Neural cell (in vitro differentiated cells): Measurements from ENCODE around the gene ATP5F1D. TPM values are rescaled to one million over a fixed set of nuclear protein-coding genes. Genes with fewer than 3 reads are reported as not detected.

ENCODE experiments used
- H2AFZ ChIP-seq: fragments of 200-600, 300-800 bp; sonication (generic), shearing (Covaris generic); 2 replicates; pipeline ENCODE4 v1.6.0; 2014; ENCODE audit warnings: low read depth, mild to moderate bottlenecking, antibody characterized with exemption, low read length, moderate library complexity
- H3F3A ChIP-seq: fragments of 200-600 bp; shearing (Covaris generic); 2 replicates; pipeline ENCODE4 v1.6.1; 2016; ENCODE audit warnings: mild to moderate bottlenecking, moderate library complexity, mixed read lengths, antibody characterized with exemption, low read length; ENCODE audit not compliant: insufficient read depth, poor library complexity, severe bottlenecking
- H3K27ac ChIP-seq: fragments of 200-600, 300-800 bp; sonication (generic), shearing (Covaris generic); 2 replicates; pipeline ENCODE4 v1.5.1; 2014; ENCODE audit warnings: mild to moderate bottlenecking, low read length, moderate library complexity
- H3K27me3 ChIP-seq: fragments of 300-800, 200-600 bp; sonication (generic), shearing (Covaris generic); 2 replicates; pipeline ENCODE4 v1.6.0; 2014; ENCODE audit warnings: mild to moderate bottlenecking, low read depth, low read length, moderate library complexity; ENCODE audit not compliant: insufficient read depth
- H3K36me3 ChIP-seq: fragments of 300-800, 200-600 bp; sonication (generic), shearing (Covaris generic); 2 replicates; pipeline ENCODE4 v1.5.1; 2014; ENCODE audit warnings: mild to moderate bottlenecking, antibody characterized with exemption, low read length, moderate library complexity; ENCODE audit not compliant: insufficient read depth
- H3K4me2 ChIP-seq: fragments of 300-800, 200-600 bp; sonication (generic), shearing (Covaris generic); 2 replicates; pipeline ENCODE4 v1.6.0; 2014; ENCODE audit warnings: mild to moderate bottlenecking, low read length
- H3K4me3 ChIP-seq: fragments of 300-800, 200-600 bp; sonication (generic), shearing (Covaris generic); 2 replicates; pipeline ENCODE4 v1.5.1; 2014; ENCODE audit warnings: mild to moderate bottlenecking, low read length, moderate library complexity
- H3K79me2 ChIP-seq: fragments of 200-600 bp; shearing (Covaris generic); replicated peaks from 2 replicates; pipeline ENCODE4 v1.6.0; 2014; ENCODE audit warnings: mild to moderate bottlenecking, low read length, moderate library complexity; ENCODE audit not compliant: insufficient read depth
- H3K9ac ChIP-seq: fragments of 300-800, 200-600 bp; sonication (generic), shearing (Covaris generic); 2 replicates; pipeline ENCODE4 v1.6.1; 2016; ENCODE audit warnings: mild to moderate bottlenecking, low read length, mixed read lengths
- H3K9me2 ChIP-seq: fragments of 200-600 bp; shearing (Covaris generic); 2 replicates; pipeline ENCODE4 v1.6.1; 2016; ENCODE audit warnings: mild to moderate bottlenecking, low read length, mixed read lengths; ENCODE audit not compliant: insufficient read depth
- H3K9me3 ChIP-seq: fragments of 200-600, 300-800 bp; sonication (generic), shearing (Covaris generic); 2 replicates; pipeline ENCODE4 v1.6.1; 2016; ENCODE audit warnings: mild to moderate bottlenecking, mixed run types, low read length, moderate library complexity, mixed read lengths
- H4K20me1 ChIP-seq: fragments of 200-600 bp; shearing (Covaris generic); 2 replicates; pipeline ENCODE4 v1.6.1; 2016; ENCODE audit warnings: mild to moderate bottlenecking, mixed run types; ENCODE audit not compliant: insufficient read depth
- CTCF ChIP-seq: fragments of 450-650 bp; IDR thresholded peaks from 2 replicates; pipeline ENCODE4 v1.5.1; 2014; ENCODE audit warnings: antibody characterized with exemption, mild to moderate bottlenecking, moderate library complexity; ENCODE audit not compliant: poor library complexity, severe bottlenecking
- EP300 ChIP-seq: fragments of 450-650 bp; conservative IDR thresholded peaks from 2 replicates; pipeline ENCODE4 v1.6.1; 2014; ENCODE audit warnings: antibody characterized with exemption, mild to moderate bottlenecking, moderate library complexity; ENCODE audit not compliant: poor library complexity, severe bottlenecking
- EZH2 ChIP-seq: fragments of 200-600, 300-800 bp; shearing (Covaris generic), sonication (generic); IDR thresholded peaks from 2 replicates; pipeline ENCODE4 v1.6.1; 2014; ENCODE audit warnings: antibody characterized with exemption, low read length, borderline replicate concordance, mild to moderate bottlenecking; ENCODE audit not compliant: insufficient read depth, poor library complexity, severe bottlenecking
- MXI1 ChIP-seq: fragments of 450-650 bp; conservative IDR thresholded peaks from 2 replicates; pipeline ENCODE4 v1.6.1; 2014; ENCODE audit warnings: antibody characterized with exemption, mild to moderate bottlenecking; ENCODE audit not compliant: poor library complexity, severe bottlenecking
- POLR2AphosphoS5 ChIP-seq: IDR thresholded peaks from 2 replicates; pipeline ENCODE4 v1.6.1; 2012
- RAD21 ChIP-seq: fragments of 450-650 bp; conservative IDR thresholded peaks from 2 replicates; pipeline ENCODE4 v1.6.1; 2014; ENCODE audit warnings: antibody characterized with exemption, mild to moderate bottlenecking, moderate library complexity
- SMC3 ChIP-seq: fragments of 450-650 bp; conservative IDR thresholded peaks from 2 replicates; pipeline ENCODE4 v1.6.1; 2014; ENCODE audit warnings: antibody characterized with exemption, mild to moderate bottlenecking, moderate library complexity; ENCODE audit not compliant: poor library complexity
- TAF1 ChIP-seq: IDR thresholded peaks from 2 replicates; pipeline ENCODE4 v1.6.1; 2012; ENCODE audit warnings: low read depth
- polyA plus RNA-seq: library from polyadenylated mRNA; depleted of rRNA; stranded (reverse); fragments of >200 nt; gene quantifications from 2 replicates; pipeline ENCODE4 v1.2.3, GENCODE V29; 2014
- TF ChIP-seq, protein P1 (sequence below): IDR thresholded peaks from 2 replicates; pipeline ENCODE4 v1.6.1; 2012; ENCODE audit warnings: borderline replicate concordance

Gene ATP5F1D
- polyA plus RNA-seq, 1 donor from 2014 or later = 47.8 TPM

GRCh38 chr19:1255186-1256161 lies 13.9 kb downstream of the ATP5F1D start:
- Histone ChIP-seq H3K79me2 (peaks cover 75% of the 10 kb centered on the region), H2AFZ (no peak overlapping the region), H3K9me2 (no peaks in the 10 kb centered on the region), H3K4me2 (no peak overlapping the region), H3K4me3 (no peak overlapping the region), H3K27ac (no peak overlapping the region), H4K20me1 (peaks cover 4% of the 10 kb centered on the region), H3K9me3 (no peaks in the 10 kb centered on the region), H3F3A (no peaks in the 10 kb centered on the region), H3K27me3 (no peaks in the 10 kb centered on the region), H3K9ac (no peak overlapping the region), H3K36me3 (no peaks in the 10 kb centered on the region)
- TF ChIP-seq EZH2 (no peak), SMC3 (no peak), CTCF (no peak), POLR2AphosphoS5 (no peak), MXI1 (no peak), RAD21 (no peak), TAF1 (no peak), EP300 (no peak)
- TF ChIP-seq, protein P1, sequence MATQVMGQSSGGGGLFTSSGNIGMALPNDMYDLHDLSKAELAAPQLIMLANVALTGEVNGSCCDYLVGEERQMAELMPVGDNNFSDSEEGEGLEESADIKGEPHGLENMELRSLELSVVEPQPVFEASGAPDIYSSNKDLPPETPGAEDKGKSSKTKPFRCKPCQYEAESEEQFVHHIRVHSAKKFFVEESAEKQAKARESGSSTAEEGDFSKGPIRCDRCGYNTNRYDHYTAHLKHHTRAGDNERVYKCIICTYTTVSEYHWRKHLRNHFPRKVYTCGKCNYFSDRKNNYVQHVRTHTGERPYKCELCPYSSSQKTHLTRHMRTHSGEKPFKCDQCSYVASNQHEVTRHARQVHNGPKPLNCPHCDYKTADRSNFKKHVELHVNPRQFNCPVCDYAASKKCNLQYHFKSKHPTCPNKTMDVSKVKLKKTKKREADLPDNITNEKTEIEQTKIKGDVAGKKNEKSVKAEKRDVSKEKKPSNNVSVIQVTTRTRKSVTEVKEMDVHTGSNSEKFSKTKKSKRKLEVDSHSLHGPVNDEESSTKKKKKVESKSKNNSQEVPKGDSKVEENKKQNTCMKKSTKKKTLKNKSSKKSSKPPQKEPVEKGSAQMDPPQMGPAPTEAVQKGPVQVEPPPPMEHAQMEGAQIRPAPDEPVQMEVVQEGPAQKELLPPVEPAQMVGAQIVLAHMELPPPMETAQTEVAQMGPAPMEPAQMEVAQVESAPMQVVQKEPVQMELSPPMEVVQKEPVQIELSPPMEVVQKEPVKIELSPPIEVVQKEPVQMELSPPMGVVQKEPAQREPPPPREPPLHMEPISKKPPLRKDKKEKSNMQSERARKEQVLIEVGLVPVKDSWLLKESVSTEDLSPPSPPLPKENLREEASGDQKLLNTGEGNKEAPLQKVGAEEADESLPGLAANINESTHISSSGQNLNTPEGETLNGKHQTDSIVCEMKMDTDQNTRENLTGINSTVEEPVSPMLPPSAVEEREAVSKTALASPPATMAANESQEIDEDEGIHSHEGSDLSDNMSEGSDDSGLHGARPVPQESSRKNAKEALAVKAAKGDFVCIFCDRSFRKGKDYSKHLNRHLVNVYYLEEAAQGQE = no peak

DNA sequence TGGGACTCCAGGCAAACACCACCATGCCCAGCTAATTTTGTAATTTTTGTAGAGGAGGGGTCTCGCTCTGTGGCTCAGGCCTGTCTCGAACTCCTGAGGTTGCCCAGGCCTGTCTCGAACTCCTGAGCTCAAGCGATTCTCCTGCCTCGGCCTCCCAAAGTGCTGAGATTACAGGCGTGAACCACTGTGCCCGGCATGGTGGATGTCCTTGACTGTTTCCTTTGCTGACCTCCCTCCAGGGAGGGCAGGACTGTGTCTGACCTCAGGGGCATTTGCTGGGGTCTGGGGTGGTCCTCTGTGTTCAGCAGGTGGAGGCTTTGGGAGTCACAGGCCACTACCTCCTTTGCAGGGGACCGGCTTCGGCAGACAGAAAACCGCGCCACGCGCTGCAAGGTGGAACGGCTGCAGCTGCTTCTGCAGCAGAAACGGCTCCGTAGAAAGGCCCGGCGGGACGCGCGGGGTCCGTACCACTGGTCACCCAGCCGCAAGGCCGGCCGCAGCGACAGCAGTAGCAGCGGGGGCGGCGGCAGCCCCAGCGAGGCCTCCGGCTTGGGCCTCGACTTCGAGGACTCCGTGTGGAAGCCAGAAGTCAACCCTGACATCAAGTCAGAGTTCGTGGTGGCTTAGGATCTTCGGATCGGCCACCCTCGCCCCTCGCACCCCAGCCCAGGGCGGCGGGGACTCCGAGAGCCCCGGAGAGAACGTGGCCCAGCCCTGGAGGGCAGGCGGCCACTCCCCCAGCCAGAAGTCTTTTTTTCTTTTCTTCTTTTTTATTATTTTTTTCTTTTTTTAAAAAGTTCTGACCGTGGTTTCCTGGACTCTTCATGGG lies 15.3 kb downstream of the ATP5F1D start:
- H3K4me3 ChIP-seq = no peak overlapping the region
- no peak overlapping the region for H3K4me2 ChIP-seq
- no peaks in the 10 kb centered on the region for H3K9me3 ChIP-seq
- no peak overlapping the region for H3K27ac ChIP-seq
- H2AFZ ChIP-seq = no peak overlapping the region
- H3K36me3 ChIP-seq = no peaks in the 10 kb centered on the region
- H3K79me2 ChIP-seq = peaks cover 68% of the 10 kb centered on the region
- H4K20me1 ChIP-seq = peaks cover 4% of the 10 kb centered on the region
- no peaks in the 10 kb centered on the region for H3K27me3 ChIP-seq
- peak; percentile 33 for TF ChIP-seq POLR2AphosphoS5
- TF ChIP-seq RAD21 = no peak
- H3K9ac ChIP-seq = no peak overlapping the region
- H3K9me2 ChIP-seq = no peaks in the 10 kb centered on the region
- no peaks in the 10 kb centered on the region for H3F3A ChIP-seq
